NCI-H1105 treated with DMSO at 0.1 percent for 48 hours (cell line): Measurements from ENCODE around the gene ANK2.
A peak's percentile ranks its signal among the peaks of the same experiment; 100 is the strongest.
"Not testable (repeated sequence)": the region's sequence is repeated elsewhere in the genome, so short reads cannot be mapped to it uniquely, and the experiment has no call there.

Experiments used
- DNase-seq: peaks from one replicate; lab custom pipeline; 2025; lab: John Stamatoyannopoulos, UW

ANK2 gene

DNA sequence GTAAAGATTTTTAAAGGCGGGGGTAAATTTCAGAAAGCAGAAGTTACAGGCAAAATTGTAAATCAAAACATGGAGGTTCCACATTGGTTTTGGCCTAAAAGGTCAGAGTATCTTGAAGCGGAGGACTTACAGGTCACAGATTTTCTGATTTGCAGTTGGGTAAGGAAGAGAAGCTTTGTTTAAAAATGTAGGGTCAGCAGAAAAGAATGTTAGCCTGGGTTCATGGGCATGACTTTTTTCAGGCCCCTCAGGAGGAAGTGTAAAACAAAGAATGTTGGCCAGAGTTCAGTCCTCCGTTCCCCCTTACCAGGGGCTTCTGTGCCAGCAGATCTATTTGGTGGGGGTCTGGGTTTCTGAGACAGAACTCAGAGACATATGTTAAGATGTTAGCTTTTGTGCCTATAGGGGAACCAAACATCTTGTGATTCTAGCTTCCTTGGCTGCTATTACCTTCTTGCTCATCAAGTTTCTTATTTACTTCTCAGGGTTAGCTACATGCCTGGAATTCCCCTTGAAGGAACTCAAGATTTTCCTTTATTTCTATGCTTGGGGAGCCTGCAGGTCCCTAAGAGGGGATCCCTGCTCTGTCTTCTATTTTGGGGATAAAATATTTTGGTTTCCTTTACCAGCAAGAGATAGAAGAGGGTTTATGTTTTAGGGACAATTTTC is 160.3 kb downstream of the ANK2 start:
- no peak for DNase-seq

DNA sequence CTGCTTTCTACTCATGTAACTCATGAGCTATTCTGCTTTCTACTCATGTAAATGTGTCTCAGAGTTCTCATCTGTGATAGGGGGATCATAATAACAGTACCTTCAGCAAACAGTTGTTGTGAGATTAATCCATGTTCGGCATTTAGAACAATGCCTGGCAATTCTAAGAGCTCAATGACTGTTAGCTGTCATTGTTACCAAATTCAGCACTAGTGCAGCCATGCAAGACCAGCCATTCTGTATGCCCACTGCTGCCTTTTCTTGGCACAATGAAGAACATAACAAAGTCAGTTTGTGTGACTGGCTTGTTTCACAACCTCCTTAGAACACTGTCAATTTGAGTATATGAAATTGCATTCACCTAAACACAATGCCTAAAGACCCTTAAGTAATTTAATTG is 163.2 kb downstream of the ANK2 start:
- DNase-seq: no peak

DNA sequence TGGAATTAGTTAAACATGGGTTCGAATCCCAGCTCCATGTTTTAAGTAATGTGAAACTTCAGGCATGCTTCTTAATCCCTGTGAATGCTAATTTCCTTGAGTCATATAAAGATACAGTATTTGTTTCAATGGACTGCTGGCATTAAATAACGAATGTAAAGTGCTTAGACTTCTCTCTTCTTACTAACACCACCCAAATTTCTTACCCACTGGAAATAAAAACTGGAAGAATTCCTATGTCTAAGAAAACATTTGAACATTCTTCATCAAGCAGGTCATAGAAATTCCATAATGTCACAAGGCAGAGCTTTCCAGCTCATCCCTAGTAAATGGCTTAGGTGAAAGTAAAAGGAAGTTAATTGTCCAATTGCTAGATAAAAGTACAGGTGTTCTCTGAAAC is 172.5 kb downstream of the ANK2 start:
- no peak for DNase-seq

DNA sequence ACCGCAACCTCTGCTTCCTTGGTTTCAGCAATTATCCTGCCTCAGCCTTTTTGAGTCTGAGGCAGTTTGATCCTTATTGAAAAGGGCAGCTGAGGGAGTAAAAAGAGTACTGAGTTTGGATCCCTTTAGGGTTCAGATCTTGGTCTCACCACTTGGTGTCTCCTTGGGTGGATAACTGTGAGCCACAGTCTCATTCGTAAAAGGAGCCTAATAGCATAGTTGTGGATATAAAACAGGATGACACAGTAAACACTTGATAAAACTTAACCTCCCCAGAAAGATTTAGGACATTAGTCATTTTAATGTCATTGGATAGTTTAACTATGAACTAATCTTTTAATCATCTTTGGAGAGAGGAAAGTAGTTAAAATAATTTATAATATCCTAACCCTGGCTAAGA is 173.0 kb downstream of the ANK2 start:
- no peak for DNase-seq

DNA sequence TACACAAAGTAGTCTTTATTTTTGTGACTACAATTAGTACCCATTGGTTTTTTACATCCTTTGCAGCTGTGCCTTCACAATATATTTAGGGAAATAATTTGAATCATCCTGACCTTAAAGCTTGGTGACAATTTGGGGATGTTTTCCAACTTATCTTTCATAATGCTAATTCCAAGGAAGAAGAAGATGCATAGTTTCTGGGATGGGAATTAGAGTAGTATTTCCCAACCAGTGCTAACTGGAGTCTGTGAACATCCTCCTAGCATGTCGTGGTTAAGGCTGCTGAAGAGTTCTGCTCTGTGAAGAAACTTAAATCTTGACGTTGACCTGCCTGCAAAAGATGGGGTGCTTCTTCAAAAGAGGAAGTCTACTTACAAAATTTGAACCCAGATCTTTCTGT is 173.5 kb downstream of the ANK2 start:
- no peak for DNase-seq

DNA sequence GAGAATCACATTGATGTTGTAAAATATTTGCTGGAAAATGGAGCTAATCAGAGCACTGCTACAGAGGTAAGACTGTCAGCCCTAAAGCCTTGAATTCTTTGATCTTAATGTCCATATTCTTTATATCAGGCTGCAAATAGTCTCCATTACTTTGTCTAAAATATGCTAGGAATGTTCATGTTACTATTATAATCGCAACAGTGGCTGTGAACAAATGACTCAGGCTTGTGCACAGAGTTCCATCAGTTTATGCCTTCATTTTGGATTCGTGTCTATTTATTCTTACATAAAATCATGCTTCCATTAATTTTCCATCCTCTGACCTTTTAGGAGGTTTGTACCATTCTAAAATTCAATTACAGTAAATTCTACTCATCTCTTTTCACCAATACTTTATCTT is 182.7 kb downstream of the ANK2 start:
- DNase-seq: no peak

DNA sequence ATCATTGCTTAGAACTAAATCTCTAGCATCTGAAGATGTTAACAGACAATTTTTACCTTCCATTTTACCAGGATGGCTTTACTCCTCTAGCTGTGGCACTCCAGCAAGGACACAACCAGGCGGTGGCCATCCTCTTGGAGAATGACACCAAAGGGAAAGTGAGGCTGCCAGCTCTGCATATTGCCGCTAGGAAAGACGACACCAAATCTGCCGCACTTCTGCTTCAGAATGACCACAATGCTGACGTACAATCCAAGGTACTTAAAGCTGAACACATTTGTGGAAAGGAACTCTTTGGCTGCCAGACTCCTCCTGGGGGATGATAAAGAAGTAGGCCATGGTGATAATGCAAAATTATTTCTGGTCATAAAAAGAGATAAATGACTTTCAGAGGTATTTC is 187.5 kb downstream of the ANK2 start:
- DNase-seq: no peak

DNA sequence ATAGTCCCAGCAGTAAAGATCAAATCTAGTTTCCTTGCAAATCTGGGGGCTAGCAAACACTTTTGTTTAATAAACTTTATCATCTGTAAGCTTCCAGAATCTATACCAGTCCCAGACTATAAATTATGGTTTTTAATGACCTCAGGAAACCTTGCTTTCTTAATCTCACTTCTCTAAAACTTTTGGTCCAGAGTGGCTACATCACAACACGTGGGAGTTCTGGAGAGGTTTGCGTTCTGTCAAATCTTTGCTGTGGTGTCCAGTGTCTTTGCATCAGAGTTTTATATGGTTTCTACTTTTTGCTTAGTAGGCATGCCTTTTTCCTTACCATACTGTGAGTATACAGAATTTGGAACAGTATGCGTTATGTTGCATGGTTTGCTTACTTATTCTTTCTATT is 193.9 kb downstream of the ANK2 start:
- DNase-seq: no peak

DNA sequence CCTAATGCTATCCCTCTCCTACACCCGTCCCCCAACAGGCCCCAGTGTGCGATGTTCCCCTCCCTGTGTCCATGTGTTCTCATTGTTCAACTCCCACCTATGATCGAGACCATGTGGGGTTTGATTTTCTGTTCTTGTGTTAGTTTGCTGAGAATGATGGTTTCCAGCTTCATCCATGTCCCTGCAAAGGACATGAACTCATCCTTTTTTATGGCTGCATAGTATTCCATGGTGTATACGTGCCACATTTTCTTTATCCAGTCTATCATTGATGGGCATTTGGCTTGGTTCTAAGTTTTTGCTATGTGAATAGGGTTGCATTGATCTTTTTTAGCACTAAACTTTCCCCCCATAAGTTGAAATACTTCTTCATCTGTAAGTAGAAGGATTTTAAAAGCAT is 195.3 kb downstream of the ANK2 start:
- DNase-seq: not testable (repeated sequence)

DNA sequence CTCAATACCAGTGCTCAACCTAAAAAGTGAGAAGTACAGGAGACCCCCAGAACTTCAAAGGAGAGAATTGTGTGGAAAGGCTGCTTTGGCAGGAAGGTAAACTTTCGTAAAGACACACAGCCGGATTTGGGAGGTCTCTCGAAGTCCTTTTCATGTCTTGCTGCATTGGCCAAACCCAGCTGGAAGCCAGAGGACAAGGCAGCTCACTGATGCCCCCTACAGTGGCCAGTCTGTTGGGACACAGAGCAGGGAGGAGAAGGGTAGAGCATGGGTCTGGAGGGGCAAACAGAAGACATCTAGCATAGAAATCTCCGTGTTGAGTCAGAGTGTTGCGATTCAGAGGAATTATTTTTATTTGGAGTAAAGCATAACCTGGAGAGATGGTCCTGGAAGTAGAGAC is 198.9 kb downstream of the ANK2 start:
- DNase-seq: no peak

DNA sequence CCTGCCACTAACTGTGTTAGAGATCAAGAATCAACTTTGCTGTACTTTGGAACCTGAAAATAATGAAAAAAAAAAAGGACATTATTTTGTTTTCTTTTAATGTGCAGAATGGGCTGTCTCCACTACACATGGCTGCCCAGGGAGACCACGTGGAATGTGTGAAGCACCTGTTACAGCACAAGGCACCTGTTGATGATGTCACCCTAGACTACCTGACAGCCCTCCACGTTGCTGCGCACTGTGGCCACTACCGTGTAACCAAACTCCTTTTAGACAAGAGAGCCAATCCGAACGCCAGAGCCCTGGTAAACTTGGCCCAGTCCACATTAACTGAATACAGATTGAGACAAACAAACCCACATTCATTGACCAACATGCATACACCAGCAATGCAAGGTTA is 206.2 kb downstream of the ANK2 start:
- no peak for DNase-seq

DNA sequence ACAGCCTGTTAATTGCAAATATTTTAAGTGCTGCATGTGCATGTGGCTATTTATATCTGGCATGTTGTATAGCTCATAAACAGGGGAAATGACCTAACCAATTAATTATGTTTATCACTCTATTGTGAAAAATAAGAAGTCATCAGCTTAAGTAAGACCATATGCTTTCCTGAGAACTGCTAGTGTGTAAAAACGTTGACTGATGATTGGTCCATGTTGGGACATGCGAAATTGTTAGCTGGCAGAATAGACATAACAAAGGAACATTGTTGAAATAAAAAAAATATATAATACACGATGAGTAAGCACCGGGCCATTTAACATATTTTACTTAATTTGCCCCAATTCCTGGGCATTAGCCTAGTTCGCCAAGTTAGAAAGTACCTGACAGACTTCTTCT is 207.5 kb downstream of the ANK2 start:
- DNase-seq: no peak

DNA sequence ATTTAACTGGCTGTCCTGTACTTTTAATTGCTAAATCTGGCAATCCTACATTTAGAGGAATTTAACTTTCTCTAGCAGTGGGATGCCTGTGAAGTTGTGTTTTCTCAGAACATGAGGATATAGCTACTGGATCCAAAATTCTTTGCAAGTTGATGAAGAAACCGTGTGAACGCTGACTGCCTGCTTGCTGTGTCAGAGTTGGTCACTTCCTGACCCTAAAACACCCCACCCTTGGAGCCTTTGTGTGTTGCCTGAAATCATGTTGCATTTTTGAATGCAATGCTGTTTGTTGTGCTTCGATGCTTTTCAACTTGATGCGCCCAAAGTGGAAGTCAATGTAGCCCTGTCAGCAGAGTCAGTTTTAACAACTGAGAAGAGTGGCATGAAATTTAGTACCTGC is 211.2 kb downstream of the ANK2 start:
- DNase-seq: no peak

DNA sequence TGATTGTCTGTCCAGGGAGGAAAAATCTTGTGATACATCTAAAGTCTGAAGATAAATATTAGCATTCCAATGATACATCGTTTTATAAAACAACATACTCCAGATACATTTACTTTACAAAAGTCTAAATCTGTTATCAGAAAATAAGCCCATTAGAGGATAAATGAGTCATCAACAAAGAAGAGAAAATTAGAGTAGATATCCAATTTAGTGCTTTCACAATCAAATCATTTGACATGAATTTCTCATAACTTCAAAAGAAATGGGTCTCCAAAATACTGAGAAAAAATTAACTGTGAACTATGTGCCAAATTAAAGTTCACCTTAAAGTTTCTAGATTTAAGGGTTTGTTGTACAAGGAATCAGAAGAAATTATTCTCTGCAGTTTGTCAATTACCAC is 213.8 kb downstream of the ANK2 start:
- DNase-seq: no peak

DNA sequence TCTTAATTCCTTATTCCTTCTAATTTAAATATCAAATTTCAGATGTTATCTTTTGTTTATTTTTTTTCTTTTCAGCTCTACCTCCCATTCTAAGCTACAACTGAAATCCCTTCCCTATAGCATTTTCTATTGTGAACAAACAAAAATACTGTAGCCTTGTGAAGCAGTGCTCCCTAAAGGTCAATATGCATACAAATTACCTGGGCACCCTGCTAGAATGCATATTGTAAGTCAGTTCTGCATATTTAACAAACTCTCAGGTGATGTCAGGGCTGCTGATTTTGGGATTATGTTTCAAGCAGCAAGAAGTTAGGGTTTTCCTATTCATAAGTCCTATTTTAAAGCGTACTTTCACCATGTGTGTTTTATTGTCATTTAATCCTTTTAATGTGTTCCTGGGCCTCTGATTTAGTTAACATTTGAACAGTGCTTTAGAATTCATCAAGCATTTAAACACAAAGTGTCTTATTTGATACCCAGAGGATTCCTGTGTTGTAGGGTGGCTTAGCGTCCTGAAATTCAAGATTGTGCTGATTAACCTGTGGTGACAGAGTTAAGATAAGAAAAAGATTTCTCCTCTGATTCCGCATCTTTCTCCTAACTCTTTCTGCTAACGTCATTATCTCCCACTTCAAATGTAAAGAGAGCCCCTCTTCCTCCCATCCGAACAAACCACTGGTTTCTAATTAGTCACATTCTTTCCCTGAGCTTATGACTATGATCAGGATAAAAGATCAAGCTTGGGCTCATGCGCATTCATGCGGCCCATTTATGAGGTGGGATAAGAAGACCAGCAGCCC is 221.3 kb downstream of the ANK2 start:
- DNase-seq: no peak

DNA sequence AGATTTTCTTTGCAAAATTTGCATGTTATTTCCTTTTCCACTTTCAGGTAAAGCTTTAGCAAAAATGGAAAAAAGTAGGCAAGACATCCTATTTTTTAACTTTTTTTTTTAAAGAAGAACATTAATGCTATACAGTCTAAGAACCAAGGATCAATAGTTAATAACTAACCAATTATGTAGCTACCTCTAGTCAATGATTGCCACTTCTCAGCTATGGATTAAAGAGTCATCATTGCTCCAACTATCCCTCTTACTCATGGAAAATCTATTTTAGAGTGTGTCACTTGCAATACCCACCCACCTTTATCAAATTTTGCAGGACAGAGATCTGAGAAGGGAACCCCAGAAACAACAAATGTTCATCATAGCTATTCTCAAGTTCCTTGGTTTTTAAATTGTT is 223.1 kb downstream of the ANK2 start:
- DNase-seq: no peak

DNA sequence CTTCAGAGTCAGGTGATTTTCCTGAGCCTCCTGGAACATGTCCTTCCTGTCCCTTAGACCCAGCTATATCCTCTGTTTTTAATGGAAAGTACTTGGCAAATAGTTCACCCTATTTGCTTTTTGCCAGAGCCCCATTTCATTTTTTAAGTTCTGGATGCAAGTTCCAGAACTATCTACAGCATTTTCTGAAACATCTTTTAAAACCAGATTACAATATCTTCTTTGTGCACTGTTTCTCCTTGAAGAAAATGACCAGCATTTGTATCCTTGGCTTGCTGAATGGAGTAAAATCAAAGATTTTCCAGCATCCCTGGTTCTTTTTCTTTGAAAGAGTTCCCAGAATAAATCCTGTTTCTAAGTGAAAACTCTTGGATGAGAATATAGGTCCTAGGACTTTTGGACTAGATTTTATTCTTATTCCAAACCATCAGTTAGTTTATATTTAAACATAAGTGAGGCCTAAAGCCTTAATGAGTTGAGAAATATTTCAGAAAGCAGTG is 224.3 kb downstream of the ANK2 start:
- no peak for DNase-seq

DNA sequence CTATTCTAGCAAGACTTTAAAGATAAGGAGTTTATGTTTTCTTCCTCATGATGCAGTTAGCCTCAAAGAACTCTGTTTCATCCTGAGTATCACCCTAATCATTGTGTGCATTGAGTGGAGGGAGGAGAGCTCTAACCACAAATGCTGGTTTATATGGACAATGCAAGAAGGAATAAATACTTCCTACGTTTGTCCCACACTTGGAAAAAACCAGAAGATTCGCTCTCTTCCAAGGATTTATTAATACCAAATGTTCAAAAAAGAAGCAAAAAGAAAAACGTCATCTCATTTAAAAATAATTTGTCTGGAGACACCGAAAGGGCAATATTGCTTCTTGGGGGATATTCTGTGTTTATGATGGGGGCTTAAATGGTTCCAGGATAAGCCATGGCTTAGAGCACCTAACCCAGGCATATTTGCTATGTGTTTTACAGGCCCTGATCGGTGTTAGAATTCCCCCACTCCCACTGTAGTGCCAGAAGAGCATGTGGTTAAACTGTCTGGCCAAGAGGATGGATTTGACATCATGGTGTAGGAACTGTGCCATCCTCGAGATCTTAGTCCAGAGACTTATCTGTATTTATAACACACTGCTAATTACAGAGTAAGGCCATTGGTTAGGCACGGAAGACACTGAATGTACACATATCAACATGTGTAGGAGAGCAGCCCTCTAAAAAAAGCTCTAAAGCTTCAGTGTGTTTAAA is 227.2 kb downstream of the ANK2 start:
- DNase-seq: no peak

DNA sequence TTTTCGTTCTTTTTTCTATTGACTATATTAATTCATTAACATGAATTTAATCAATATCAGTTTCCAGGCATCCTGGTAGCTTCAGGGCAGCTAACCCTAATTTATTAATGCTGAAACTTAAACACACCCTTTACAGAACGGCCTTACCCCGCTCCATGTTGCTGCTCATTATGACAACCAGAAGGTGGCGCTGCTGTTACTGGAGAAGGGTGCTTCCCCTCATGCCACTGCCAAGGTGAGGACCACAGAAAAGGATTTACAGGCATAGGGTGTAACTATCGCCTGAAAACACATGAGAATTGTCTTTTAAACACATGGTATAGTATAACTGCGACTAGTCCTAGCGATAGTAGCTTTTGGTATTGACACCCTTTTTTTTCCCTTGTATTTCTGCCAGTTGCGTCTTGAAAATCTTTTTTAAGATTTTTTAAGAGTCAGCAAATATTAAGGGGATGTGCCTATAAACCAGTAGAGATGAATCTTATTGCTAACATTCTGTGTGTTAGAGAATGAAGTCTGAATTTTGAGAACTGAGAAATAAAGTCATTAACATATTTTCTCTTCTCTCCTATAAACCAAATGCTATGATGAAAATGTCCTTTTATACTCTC is 229.0 kb downstream of the ANK2 start:
- peak; percentile 51 for DNase-seq

DNA sequence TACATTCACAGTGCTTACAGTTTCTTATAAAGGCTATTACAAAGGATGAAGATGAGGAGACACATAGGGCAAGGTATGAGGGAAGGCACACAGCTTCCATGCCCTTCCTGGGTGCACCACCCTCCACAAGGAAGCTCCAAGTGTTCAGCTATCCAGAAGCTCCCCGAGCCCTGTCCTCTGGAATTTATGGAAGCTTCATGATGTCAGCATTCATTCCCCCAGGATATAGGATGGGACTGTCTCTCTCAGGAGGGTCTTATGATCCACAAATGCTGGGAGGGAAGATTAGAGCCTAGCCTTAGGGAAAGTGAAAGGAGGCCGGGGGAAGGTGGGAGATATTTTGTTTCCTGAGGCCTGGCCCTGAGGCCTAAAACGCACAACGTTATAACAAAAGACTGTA is 236.0 kb downstream of the ANK2 start:
- no peak for DNase-seq

DNA sequence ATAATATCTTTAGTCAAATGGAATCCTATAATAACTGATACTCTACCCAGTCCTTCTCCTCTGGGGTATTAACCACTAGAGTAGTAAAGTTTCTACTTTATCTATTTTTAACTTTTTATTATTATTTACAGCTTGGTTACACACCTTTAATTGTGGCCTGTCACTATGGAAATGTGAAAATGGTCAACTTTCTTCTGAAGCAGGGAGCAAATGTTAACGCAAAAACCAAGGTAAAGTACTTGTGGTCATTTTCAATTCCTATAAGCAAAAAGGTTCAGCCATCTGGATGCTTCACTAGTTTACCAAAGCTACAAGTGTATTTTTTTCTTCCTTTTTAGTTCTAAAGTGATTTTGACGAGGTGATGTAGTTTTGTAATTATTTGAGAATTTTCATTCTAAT is 238.8 kb downstream of the ANK2 start:
- no peak for DNase-seq

DNA sequence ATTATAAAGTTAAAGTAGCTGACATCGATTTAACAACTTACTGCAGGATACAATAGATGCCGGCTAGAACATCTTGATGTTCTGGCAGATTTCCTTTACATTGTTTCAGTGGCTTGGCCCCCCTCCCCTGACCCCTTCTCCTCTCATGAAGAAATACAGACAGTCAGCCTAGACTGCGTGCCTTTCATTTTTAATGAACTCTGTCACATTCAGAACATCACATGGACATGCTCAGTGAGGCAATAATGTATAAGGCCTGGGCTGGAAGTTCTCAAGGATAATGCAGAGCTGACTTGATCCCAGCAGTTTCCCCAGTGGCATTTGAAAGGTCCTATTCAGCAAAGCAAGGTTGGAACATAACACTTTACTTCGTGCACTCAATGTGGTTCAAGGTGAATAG is 239.2 kb downstream of the ANK2 start:
- DNase-seq: no peak

DNA sequence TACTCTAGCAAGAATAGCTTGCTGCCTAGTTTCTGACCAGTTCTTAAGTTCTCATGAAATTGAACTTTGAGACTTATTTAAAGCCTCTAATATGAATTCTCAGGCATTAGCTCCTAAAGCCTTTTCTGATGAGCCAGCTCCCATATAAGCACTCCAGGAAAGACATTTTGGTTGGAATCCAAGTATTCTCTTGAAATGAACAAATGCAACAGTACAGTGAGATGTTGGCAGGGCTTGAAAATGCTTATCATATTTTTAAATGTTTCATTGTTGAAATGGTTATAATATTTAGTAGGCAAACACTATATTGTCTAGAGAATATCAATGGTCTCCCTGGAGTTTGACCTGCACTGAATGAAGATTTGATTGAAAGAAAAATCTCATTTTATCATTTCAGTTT is 240.3 kb downstream of the ANK2 start:
- DNase-seq: no peak
